HG03066 (cell line): ENCODE measurements around the gene MOV10.
"Not testable (repeated sequence)": the region's sequence is repeated elsewhere in the genome, so short reads cannot be mapped to it uniquely, and the experiment has no call there.

Experiments
- ATAC-seq: cut with Tn5 transposase; IDR thresholded peaks from one replicate; pipeline ENCODE4 v1.9.1; 2021; ENCODE audit warnings: low read depth; ENCODE audit not compliant: unreplicated experiment

Gene MOV10, protein sequence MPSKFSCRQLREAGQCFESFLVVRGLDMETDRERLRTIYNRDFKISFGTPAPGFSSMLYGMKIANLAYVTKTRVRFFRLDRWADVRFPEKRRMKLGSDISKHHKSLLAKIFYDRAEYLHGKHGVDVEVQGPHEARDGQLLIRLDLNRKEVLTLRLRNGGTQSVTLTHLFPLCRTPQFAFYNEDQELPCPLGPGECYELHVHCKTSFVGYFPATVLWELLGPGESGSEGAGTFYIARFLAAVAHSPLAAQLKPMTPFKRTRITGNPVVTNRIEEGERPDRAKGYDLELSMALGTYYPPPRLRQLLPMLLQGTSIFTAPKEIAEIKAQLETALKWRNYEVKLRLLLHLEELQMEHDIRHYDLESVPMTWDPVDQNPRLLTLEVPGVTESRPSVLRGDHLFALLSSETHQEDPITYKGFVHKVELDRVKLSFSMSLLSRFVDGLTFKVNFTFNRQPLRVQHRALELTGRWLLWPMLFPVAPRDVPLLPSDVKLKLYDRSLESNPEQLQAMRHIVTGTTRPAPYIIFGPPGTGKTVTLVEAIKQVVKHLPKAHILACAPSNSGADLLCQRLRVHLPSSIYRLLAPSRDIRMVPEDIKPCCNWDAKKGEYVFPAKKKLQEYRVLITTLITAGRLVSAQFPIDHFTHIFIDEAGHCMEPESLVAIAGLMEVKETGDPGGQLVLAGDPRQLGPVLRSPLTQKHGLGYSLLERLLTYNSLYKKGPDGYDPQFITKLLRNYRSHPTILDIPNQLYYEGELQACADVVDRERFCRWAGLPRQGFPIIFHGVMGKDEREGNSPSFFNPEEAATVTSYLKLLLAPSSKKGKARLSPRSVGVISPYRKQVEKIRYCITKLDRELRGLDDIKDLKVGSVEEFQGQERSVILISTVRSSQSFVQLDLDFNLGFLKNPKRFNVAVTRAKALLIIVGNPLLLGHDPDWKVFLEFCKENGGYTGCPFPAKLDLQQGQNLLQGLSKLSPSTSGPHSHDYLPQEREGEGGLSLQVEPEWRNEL

DNA sequence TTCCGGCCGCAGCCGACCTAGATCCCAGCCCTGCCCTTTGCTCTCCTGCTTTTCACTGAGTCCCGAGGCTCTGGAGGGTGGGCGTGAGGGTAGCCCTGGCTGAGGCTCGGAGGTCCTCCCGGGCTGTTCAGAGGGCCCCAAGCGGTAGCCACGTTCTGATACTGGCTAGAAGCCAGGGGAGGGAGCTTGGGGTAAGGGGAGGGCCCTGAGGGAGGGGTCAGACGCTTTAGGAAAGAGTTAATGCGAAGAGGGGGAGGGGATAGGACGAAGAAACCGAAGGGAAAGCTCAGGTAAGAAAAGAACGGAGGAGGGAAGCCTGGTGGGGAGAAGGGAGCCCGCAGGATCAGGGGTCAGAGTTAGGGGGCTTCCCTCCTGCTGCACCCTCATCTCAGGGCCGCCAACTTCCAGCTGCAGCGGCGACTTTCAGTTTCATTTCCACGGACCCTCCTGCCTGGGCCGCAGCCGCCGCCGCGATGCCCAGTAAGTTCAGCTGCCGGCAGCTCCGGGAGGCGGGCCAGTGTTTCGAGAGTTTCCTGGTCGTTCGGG, at the start of gene MOV10:
MOV10 (plus strand) TSS at position 220 of the 546 bp plus-strand sequence; CDS start at position 474, 254 bp downstream.
- peak; percentile 56 for ATAC-seq

DNA sequence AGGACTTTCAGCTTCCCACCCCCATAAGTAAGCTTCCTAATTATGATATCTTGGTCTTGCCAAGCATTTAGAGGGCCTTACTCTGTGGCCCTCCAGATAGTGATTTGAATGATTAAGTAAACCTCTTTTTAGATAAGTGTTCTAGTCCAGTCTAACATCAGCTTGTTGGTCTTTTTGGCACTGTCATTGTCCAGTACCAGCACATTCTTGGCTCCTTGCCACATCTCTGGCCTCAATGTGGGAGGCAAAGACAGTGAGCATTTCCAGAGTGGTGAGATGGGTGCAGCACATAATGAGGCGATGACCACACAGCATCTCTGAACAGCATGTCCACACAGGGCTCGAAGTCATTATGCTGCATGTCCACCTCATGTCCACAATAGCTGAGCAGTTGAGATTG, 48.8 kb upstream of the MOV10 start:
- no peak for ATAC-seq

- no peak for ATAC-seq
Observed at GRCh38 chr1:112626193-112626592, 48.3 kb upstream of the MOV10 start.

GRCh38 chr1:112626887-112627286, 47.6 kb upstream of the MOV10 start:
- no peak for ATAC-seq

DNA sequence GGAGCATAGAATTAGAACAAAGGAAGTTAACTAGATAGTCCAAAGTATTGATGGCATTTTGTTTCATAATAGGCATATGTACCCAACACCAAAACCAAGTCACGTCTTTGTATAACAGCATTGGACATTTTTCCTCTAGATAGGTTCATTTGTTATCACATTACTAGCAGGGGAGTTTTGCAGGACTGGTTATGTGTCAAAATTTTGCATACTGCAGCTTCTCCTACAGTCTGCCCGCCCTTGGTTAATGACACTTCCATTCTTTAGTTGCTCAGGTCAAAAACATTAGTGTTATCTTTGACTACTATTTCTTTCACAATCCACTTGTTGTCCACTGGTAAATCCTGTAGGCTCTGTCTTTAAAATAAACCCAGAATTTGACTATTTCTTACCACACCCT, 45.9 kb upstream of the MOV10 start:
- no peak for ATAC-seq

DNA sequence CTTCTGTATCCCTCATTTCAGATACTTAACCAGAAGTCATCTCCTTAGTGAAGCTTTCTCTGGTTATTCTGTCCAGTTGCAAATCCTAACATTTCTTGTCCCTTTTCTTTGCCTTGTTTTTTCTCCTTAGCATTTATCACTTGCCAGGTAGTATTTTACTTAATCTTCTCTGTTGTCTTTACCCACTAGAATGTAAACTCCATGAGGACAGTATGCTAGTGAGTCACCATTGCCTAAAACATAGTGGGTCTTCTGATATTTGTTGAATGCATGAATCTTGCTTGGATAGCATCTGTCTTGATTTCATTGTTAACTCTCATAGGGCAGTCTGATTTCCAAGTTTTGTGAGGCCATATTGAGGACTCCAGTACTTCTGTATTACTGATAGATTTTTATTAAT, 45.2 kb upstream of the MOV10 start:
- no peak for ATAC-seq

DNA sequence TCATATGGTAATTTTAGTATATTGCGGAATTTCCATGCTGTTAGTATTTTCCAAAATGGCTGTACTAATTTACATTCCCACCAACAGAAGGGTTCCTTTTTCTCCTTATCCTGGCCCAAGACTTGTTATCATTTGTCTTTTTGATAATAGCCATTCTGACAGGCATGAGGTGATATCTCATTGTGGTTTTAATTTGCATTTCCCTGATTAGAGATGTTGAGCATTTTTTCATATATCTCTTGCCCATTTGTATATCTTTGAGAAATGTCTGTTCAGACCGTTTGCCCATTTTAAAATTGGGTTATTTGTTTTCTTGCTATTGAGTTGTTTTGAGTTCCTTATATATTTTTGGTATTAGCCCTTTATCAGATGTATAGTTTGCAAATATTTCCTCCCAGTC, 40.8 kb upstream of the MOV10 start:
- ATAC-seq, result no peak

DNA sequence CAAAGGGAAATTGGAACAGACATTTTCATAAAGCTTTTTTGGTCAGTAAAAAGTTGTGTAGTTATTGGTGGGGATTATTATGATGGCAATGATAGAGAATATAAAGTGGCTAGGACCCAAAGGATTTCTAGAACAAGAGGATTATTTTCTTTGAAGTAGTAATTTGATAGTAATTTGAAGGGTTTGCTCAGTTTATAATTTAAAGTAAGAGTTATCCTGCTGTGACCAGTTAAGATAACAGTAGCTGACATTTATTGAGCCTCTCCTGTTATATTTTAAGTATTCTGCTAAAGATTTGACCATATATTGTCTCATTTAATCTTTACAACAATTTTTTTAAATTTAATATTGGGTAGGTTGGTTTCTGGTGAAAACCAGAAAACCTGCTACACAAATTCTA, 40.1 kb upstream of the MOV10 start:
- ATAC-seq, result no peak

- ATAC-seq, result no peak
Observed at GRCh38 chr1:112636056-112636455, 38.4 kb upstream of the MOV10 start.

- peak; percentile 47 for ATAC-seq
Observed at GRCh38 chr1:112636597-112637253, 37.7 kb upstream of the MOV10 start.

GRCh38 chr1:112637254-112638109, 37.0 kb upstream of the MOV10 start:
- no peak for ATAC-seq

DNA sequence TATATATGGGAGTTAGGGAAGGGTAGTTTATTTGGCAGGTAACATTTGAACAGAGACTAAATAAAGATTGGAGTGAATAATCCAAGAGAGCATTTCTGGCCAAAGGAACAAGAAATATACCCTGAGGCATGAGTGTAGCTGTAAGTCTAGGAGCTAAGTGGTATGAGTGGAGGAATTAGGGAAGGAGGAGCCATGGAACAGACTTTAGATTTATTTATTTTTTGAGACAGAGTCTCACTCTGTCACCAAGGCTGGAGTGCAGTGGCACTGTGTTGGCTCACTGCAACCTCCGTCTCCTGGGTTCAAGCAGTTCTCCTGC, 36.4 kb upstream of the MOV10 start:
- no peak for ATAC-seq

- ATAC-seq, result not testable (repeated sequence)
Observed at GRCh38 chr1:112640437-112640836, 34.0 kb upstream of the MOV10 start.

DNA sequence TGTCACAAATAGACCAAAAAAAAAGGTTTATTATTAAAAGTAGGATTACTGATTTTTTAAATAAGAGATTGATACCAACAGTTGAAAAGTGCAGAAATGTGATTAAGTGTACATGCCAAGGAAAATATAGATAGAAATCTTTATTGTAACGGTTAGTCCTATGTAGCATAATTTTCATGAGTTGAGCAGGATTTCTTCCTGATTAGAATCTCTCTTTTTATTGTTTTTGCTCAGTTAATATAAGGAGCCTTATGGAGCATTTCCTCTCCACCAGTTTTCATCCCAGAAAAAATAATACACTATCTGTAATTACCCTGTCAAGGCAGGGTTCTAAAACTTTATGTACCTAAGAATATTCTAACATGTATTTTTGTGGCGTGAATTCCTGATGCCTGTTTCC, 31.4 kb upstream of the MOV10 start:
- ATAC-seq, result no peak

DNA sequence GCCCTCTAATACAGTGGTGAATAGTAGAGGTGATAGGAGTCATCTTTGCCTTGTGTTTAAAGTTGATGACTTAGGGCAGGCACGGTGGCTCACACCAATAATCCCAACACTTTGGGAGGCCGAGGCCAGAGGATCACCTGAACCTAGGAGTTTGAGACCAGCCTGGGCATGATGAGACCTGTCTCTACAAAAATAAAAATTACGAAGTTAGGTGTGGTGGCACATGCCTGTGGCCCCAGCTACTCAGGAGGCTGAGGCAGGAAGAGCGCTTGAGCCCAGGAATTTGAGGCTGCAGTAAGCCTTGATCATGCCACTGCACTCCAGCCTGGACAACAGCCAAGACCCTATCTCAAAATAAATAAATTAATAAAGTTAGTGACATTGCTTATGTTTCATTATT, 28.2 kb upstream of the MOV10 start:
- ATAC-seq, result no peak

GRCh38 chr1:112651205-112651604, 23.3 kb upstream of the MOV10 start:
- ATAC-seq, result no peak

DNA sequence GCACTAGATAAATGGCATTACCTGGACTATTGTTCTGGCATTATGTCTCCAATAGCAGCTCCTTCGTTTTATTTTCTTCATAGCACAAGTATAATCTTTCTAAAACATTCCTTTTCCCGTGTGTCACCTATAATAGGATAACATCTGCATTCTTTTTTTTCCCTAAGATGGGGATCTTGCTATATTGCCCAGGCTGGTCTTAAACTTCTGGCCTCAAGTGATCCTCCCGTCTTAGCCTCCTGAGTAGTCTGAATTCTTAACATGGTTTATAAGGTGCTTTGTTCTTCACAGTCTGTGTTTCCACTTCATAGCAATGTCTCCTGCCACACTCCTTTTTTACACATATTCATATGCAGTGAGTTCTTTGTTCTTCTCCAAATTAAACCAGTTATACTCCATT, 8.6 kb upstream of the MOV10 start:
- no peak for ATAC-seq

GRCh38 chr1:112666946-112667345, 7.5 kb upstream of the MOV10 start:
- no peak for ATAC-seq

DNA sequence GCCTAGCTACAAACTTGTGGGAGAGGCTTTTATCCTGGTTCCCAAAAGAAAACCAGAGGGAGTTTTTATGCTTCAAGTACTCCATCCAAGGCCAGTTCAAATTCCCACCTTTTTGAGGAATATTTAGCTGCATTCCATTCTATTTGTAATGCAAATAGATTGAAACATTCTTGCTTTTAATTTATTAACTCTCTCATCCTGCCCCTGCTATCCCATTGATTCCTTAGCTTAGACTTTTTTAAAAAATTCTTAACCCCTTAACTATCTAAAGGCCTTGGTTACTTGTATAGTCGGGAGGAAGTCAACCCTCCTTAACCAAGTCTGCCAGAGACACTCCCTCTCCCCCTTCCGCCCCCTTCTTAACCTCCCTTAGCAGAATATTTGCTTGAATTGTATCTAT, 2.5 kb upstream of the MOV10 start:
- no peak for ATAC-seq

GRCh38 chr1:112672842-112673241, 1.6 kb upstream of the MOV10 start:
- no peak for ATAC-seq
